HG02943 (cell line): ENCODE results near the gene SEC31B.

Source experiments
- ATAC-seq: cut with Tn5 transposase; IDR thresholded peaks from one replicate; pipeline ENCODE4 v1.9.1; 2021; ENCODE audit warnings: mild to moderate bottlenecking, low read depth, moderate library complexity; ENCODE audit not compliant: unreplicated experiment

SEC31B gene

DNA sequence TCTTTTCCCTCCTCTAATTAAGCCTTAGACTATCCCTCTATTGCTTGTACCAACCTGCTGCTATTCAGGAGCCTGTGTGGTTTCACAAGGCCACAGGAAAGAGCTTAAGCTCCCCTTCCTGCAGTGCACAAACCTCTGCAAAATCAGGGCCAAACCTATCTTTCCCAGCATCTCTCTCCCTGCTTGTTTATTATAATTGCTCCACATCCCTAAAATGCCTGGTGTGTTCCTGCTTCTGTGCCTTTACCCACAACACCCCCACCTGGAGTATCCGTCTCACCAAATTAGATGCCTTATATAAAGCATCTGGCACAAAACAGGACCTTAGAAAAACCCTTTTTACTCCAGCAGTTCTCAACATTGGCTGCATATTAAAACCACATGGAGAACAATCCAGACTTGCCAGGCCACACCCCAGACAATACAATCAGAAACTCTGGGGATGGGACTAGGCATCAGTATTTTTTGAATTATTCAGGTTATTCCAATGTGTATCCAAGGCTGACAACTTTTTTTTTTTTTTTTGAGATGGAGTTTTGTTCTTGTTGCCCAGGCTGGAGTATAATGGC is 16.7 kb downstream of the SEC31B start:
- ATAC-seq: no peak

DNA sequence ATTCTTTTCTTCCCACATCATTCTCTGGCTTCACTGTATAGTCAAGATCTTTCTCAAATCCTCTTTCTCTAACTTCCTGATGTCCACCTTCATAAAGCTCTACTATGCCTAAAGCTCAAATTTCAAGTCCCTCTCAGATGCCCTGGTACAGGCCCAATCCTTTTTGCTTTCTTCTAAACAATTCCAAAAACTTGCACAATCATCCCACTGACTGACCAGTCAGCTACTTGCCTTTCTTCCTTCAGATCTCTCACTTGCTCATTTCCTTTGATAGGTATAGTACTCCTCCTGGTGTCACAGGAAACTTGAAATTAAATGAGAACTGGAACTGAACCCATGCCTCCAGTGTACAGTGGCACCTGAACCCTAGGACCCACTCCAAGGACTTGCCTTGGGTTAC is 18.2 kb downstream of the SEC31B start:
- ATAC-seq: no peak

DNA sequence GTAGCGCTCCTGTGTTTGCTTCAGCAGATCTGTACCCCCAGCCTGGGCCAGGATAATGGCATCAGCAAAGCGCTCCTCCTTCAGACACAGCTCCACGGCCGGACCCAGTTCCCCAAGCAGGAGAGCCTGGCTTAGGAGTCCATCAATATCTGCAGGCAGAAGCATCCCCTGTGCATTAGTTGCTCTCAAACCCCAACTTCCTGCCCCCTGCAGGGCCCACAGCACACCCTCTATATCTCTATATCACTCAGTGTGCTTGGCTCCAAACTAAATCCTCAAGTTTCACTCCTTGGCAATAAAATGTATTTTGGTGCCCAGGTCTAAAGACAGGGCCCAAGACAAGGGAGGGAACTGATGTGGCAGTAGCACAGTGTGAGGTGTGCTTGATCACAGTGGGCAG is 21.6 kb downstream of the SEC31B start:
- ATAC-seq: no peak

DNA sequence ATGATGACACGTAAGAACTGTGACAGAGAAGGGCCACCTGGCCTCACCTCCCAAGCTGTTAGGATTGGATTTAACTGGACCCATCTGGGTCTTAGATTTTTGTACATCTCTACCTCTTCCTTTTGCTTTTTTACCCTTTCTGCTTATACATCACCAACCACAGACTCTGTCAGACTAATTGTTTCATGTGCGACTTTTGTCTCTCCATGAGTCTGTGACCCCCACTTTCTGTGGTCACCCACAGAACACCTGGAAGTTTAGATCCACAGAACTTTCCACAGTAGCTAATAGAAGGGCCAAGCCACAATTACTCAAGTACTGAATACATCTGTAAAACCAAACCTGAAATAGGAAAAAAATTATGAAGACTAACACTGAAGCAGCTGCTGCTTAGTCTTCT is 23.1 kb downstream of the SEC31B start:
- ATAC-seq: no peak

DNA sequence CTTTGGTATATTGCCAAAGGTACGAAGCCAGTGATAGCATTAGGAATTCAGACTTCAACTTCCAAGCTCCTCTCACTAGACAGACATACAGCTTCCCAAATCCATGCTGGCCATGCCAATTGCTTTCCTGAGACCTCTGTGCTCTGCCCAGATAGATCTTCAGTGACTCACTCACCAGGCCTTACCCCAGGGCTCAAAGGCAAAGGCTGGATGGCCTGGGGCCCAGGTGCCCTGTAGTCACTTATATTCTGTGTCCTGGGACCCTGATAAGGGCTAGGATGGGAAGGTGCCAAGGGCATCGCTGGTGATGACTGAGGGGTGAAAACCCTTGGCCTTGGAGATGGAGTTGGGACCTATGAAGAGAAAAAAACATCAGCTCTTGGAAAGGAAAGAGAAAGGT is 29.1 kb downstream of the SEC31B start:
- ATAC-seq: no peak

DNA sequence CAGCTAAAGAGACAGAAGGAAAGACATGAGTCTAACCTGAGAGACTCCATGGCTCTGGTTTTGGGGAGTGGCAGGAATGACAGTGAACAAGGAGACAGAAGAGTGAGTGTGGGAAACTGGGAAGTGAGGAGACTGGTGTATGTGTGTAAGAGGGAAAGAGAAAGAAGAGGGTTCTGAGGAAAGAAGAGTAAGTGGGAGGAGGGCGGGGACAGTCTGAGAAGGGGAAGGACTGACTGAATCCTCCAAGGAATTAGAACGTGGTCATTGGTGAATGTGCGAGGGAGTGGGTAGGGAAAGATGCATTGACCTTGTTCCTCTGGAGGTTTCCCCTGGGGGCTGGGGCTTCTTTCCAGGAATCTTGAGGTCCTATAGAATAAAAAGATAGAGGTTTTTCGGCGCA is 30.3 kb downstream of the SEC31B start:
- ATAC-seq: no peak

DNA sequence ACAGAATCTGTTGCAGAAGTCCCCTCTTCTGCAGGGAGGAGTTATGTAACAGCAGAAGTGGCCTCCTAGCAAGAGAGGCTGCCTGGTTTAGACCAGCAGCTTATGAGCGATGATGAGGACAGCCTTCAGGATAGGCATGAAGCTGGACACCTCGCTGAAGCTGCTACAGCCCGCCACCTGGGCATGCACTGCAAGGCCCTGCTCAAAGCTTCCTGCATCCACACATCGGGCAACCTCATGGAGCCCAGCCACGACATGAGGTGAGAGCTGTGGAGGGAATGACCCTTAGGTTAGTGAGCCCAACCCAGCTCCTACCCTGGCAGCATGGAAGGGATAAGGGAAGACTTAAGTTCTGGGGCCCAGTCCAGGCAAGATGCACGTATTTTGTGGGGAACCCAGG is 32.1 kb downstream of the SEC31B start:
- ATAC-seq: no peak

DNA sequence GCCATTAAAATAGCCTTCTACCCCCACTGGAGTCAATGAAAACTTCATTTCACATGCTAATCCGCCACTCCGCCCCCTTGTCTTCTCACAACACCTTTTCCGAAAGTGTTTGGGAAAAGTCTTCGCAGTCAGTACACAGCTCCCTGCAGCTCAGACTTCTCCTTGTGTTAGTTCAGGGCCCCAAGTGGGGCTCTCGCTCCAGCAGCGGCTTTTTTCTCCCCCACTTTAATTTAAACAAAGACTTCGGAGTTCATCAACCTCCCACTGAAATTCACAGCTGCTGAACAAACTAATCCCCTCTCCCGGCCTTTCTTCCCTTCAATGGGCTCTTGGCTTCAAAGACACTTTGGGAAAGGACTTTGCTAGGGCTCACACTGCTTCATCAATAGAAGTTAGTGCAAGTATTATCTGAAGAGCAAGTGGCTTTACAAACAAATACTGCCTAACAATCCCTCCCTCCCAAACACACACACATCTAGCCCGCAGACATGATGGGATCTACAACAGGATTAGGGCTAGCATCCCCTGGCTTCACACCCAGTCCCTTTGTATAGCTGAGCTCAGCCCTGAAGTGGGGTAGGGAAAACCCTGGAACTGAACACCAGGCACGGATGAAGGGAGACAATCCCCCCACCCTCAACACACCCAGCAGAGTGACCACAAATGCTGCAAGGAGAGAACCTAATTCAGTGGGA is 33.7 kb downstream of the SEC31B start:
- ATAC-seq: no peak

DNA sequence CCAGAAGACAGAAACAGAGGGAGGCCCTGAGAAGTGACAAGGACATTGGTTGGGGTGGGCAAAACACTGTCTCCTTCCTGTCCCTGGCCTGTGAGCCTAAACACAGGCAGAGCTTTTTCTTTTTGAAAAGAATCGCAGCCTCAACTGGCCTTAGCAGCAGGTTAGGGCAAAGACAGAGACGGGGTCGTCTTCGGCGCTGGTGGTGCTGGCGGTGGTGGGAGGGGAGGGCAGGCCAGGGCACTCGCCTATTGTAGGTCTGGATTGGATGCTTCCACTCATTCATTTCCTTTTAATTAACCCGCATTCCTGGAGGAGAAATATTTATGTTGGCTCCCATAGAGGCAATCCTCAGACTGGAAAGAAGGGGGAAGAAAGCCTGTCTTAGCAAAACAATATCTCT is 34.3 kb downstream of the SEC31B start:
- ATAC-seq: no peak

DNA sequence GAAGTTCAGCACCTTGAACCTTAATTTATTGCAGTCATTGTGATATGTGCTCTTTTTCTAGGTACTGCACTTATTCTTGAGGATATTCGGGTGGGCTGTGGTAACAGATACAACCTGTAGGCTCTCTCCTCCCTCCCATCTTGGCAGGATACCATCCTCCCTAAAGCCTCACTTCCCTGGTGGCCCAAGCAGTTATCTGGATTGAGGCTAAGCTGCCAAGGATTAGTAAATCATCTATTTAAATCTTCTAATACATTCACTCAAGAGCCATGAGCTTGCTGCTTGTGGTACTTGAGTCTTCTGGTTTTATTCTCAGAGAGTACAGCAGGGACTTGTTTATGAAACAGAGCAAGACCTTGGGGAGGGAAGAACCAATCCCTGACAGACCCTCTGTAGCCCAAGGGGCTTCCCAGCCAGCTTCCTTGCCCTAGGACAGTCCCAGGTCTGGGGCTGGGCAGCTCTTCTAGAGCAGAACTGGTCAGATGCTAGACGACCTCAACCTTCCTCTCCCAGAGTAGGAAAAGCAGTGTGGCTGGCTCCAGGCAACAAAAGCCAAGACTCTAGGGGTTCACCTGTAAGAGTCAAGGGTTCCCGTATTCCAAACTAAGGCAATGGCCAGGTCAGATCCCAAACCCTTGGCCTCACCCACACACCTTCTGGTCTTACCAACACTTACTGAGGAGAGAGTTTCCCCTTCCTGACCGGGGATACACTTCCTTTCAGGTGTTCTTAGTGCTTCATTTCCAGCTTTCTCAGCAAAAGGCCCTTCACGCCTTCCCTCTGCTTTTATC is 35.6 kb downstream of the SEC31B start:
- ATAC-seq: no peak

DNA sequence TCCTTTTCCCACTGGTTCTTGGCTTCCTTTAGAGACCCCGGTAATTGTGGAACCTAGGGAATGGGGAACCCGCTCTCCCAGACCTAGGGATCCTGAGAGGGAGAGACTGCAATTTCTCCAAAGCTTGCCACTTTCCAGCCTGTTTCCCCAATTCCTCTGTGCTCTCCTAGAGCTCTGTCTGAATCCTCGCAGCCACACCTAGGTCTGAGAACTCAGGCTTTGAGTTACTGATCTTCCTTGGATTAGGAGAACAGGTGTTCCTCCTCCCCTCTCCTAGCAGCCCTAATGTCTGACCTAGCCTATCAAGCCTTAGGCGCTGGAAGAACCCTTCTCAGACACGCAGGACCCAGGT is 36.9 kb downstream of the SEC31B start:
- ATAC-seq: no peak

DNA sequence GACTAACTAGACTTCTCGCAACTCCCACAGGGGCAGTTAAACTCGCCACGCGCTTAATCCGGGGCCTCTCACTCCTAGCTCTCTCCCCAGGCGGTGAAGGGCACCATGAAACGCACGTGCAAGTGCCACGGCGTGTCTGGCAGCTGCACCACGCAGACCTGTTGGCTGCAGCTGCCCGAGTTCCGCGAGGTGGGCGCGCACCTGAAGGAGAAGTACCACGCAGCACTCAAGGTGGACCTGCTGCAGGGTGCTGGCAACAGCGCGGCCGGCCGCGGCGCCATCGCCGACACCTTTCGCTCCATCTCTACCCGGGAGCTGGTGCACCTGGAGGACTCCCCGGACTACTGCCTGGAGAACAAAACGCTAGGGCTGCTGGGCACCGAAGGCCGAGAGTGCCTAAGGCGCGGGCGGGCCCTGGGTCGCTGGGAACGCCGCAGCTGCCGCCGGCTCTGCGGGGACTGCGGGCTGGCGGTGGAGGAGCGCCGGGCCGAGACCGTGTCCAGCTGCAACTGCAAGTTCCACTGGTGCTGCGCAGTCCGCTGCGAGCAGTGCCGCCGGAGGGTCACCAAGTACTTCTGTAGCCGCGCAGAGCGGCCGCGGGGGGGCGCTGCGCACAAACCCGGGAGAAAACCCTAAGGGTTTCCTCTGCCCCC is 37.4 kb downstream of the SEC31B start:
- ATAC-seq: no peak

DNA sequence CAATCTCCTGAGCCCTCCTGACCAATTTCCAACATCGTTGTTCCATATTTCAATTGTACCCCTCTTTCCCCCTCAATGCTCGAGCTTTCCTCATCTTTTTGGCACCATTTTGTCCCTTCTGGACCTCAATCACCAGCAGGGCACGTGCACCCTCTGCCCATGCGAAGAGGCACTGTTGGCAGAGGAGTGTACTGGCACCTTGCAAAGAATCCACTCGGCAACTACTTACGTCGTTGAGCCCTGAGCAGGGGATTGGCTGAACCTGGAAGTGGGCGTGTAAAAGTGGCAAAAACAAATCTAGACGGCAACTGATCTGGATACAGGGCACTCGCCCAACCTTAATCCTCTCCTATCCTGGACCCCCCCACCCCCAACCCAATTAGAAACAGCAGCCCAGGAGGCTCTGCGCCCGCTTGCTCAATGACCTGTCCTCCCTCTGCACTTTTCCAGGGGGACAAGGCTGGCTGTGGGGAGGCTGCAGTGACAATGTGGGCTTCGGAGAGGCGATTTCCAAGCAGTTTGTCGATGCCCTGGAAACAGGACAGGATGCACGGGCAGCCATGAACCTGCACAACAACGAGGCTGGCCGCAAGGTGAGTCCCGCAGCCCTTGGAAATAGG is 38.1 kb downstream of the SEC31B start:
- peak; percentile 98 for ATAC-seq

DNA sequence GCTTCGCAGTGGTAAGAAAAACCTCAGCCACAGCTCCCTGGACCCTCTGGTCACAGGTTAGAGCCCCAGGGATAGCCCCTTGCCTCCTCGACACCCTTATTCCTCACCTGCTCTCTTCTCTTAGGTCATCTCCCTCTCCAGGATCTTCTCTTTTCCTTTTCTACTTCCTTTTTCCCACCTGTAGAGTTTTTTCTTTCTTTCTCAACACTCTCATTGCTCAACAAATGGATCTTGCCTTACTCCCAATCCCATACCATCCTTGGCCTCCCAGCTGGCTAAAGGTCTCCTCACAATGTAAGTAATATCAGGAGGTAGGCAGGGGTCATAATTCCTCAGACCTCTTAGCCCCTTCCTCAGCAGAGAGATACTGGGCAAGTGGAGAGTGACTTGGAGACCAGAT is 39.7 kb downstream of the SEC31B start:
- ATAC-seq: no peak

DNA sequence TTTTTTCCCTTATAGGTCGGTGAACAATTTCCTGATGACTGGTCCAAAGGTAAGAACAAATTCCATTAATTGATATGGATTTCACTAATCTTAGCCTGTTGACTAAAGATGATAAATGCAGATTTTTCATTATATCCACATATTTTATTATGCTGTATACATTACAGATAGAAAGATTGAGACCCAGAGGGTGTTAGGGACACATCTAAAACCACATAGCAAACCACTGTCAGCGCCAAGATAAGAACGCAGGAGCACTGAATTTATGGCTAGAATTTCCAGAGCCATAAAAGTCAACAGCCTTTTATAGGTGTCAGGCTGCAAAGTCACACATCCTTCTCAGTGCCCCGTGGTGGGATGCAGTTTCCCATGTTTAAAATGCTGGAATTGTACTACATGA is 40.6 kb downstream of the SEC31B start:
- no peak for ATAC-seq

DNA sequence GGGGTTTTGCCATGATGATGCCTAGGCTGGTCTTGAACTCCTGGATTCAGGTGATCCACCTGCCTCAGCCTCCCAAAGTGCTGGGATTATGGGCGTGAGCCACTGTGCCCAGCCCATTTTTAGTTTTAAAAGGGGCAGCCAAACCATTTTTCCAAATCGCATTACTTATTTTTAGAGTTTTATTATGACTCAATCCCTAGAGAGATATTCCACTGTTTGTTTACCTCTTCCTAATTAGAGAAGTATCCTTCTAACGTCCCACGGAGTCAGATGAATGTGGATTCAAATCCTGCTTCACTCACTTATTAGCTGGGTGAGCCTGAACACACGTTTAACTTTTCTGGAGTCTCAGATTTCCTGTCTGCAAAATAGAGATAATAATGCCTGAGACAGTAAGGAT is 41.7 kb downstream of the SEC31B start:
- ATAC-seq: no peak

DNA sequence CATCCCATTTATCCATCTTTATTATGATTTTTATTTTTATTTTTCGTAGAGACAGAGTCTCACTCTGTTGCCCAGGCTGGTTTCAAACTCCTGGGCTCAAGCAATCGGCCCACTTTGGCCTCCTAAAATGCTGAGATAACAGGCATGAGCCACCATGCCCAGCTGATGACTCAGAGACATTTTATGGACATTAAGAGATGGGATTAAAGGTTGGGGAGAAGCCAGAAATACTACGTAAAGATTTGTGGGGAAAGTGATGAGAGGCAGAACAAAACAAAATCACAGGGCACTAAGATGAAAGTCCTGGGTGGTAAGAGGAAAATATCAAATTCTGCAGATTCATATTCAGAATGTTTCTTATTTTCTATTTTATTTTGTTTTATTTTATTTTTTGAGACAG is 49.3 kb downstream of the SEC31B start:
- ATAC-seq: no peak

DNA sequence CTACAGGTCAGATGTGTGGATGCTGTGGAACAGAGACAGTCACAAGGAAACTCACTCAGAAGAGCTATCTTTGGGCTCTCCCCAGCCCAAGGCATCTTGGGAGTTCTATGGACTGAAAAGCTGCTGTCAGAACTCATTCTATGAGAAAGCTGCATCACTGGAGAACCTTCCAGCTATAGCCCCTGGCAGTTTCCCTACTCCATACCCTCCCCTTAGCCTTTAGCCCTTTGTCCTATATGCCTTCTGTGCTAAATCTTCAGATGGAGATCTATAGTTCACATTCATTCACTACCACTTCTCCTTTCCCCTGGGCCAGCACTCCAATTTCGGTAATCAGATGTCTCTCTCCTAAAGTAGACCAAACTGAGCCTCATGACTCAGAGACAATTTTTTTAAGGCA is 49.9 kb downstream of the SEC31B start:
- ATAC-seq: no peak

DNA sequence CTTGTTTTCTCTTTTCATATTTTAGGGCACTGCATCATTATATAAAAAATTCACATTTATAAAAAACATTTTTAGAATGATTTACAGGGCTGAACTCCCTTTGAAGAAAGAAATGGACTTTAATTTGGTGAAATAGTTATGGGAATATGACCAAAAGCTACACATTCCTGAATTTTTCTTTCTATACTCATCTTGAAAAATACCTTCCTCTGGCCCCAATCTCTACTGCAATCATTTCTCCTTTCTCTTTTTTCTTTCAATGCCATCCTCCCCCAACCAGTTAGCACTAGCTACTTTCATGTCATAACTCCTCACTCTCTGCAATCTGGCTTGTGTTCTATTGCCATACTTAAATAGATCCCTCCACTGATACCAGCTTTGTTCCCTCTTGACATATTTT is 50.7 kb downstream of the SEC31B start:
- ATAC-seq: no peak

DNA sequence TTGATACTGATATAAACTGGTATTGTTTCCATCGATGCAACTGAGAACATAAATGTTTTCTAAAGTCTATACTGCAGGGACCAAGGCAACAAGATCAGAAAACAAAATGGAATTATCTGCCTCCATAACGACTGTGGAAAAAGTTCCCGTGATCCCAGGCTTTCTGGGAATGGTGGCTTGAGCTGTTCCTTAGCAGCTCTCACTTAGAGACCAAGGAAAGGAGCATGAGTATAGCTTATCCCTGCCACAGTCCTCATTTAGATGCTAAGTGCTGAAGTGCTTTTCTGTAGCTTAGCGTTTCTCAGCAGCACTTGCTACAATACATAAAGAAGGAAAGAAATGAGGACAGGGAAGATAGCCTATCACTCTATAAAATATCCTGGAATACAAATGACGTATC is 51.3 kb downstream of the SEC31B start:
- no peak for ATAC-seq

DNA sequence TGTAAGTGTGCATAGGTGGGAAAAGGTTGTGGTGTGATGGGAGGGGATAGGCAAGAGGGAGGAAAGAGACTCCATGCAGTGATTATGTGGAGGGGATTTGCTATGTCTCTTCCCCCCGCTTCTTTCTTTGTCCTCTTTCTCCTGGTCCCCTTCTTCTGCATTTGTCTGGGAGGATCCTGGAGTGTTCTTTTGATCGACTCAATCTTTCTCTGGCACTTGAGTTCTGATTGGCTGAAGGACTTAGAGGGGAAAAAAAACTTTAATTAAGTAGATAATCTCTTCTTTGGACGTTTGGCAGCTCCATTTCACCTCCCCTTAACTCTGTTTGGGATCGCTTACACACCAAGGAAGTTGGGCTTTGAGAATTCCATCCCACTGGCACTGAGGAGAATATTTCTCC is 57.0 kb downstream of the SEC31B start, which contains the start of gene WNT8B:
Gene WNT8B, plus strand, starts transcription at position 301 of the 400 bp plus-strand sequence. CDS start 160 bp downstream, outside the sequence.
- no peak for ATAC-seq
